B cell (primary cell): ENCODE measurements around the gene C17orf50. TPM values are rescaled to one million over a fixed set of nuclear protein-coding genes. Genes with fewer than 3 reads are reported as not detected.
A peak's percentile ranks its signal among the peaks of the same experiment; 100 is the strongest.
"Not testable (repeated sequence)": the region's sequence is repeated elsewhere in the genome, so short reads cannot be mapped to it uniquely, and the experiment has no call there.

Experiments used
- ATAC-seq: fragments of 200-7000 bp; cut with Tn5 transposase; one replicate; pipeline ENCODE4 v1.10.0; 2021; ENCODE audit warnings: low read depth, mild to moderate bottlenecking, moderate number of reproducible peaks, moderate library complexity
- CTCF ChIA-PET: fragments of 350-600 bp; sonication (Branson Sonifier 250); formaldehyde crosslinking; loops from one replicate; lab custom pipeline; 2021; ENCODE audit warnings: antibody characterized with exemption, inconsistent platforms; lab: Charles Lee
- POLR2A ChIA-PET: fragments of 350-600 bp; sonication (Branson Sonifier 250); formaldehyde crosslinking; loops from one replicate; lab custom pipeline; 2021; ENCODE audit warnings: antibody characterized with exemption; lab: Charles Lee
- DNase-seq: peaks from one replicate; pipeline ENCODE4 v3.0.0; 2013
- H2AFZ ChIP-seq: 2 replicates; pipeline ENCODE4 v1.6.1; 2012; ENCODE audit warnings: mild to moderate bottlenecking, low read depth, low read length; ENCODE audit not compliant: insufficient read depth, poor library complexity, severe bottlenecking
- H3K27ac ChIP-seq, 2 donors: 1 replicate in 1 of 2; 2 replicates in 1 of 2; pipeline ENCODE4 v1.5.1; 2012 to 2013; ENCODE audit warnings: low read length in 2 of 2, mild to moderate bottlenecking in 2 of 2, moderate library complexity in 1 of 2
- H3K27me3 ChIP-seq, 4 experiments: fragments of 200-600 bp in 1 of 4; sonication (generic) in 1 of 4; replicated peaks in 1 of 4; 1 replicate in 2 of 4; 2 replicates in 2 of 4; pipeline versions ENCODE4 v1.6.1 to v1.7.0; 2013 to 2016; ENCODE audit warnings: low read length in 3 of 4, mild to moderate bottlenecking in 2 of 4, mixed read lengths in 1 of 4, moderate library complexity in 1 of 4; ENCODE audit not compliant: insufficient read depth in 4 of 4, control insufficient read depth in 3 of 4; ENCODE audit errors: control extremely low read depth in 1 of 4
- H3K36me3 ChIP-seq, 2 experiments: replicated peaks in 1 of 2; 1 replicate in 1 of 2; 2 replicates in 1 of 2; pipeline versions ENCODE4 v1.6.1 to v1.7.1; 2013; ENCODE audit warnings: low read length in 1 of 2; ENCODE audit not compliant: insufficient read depth in 2 of 2, control insufficient read depth in 1 of 2; ENCODE audit errors: control extremely low read depth in 1 of 2, extremely low read depth in 1 of 2
- H3K4me1 ChIP-seq, 2 donors: fragments of 200-600 bp in 1 of 2; sonication (generic) in 1 of 2; 1 replicate in 1 of 2; 2 replicates in 1 of 2; pipeline versions ENCODE4 v1.5.1 to v1.6.1; 2013 to 2017; ENCODE audit warnings: low read length in 2 of 2; ENCODE audit not compliant: control insufficient read depth in 2 of 2, insufficient read depth in 2 of 2
- H3K4me2 ChIP-seq: replicated peaks from 2 replicates; pipeline ENCODE3; 2012; ENCODE audit warnings: mild to moderate bottlenecking, low read depth, low read length; ENCODE audit not compliant: poor library complexity, severe bottlenecking
- H3K4me3 ChIP-seq, 5 experiments: fragments of 200-600 bp in 1 of 5; sonication (generic) in 1 of 5; 1 replicate in 3 of 5; 2 replicates in 2 of 5; pipeline versions ENCODE4 v1.5.1 to v1.7.0; 2011 to 2016; ENCODE audit warnings: low read length in 4 of 5, mild to moderate bottlenecking in 4 of 5, low read depth in 2 of 5, control low read depth in 1 of 5, moderate library complexity in 1 of 5; ENCODE audit not compliant: insufficient read depth in 1 of 5; ENCODE audit errors: control extremely low read depth in 1 of 5, extremely low read depth in 1 of 5
- H3K79me2 ChIP-seq: fragments of 200-600 bp; sonication (generic); one replicate; pipeline ENCODE4 v1.6.0; 2016; ENCODE audit warnings: low read length; ENCODE audit not compliant: control insufficient read depth, insufficient read depth
- H3K9ac ChIP-seq: fragments of 200-600 bp; sonication (generic); 2 replicates; pipeline ENCODE4 v1.6.1; 2017; ENCODE audit warnings: mild to moderate bottlenecking, low read length, moderate library complexity
- H3K9me3 ChIP-seq, 3 donors: one replicate each; pipeline versions ENCODE4 v1.6.1 to v1.7.1; 2013; ENCODE audit warnings: low read length in 2 of 3; ENCODE audit not compliant: control insufficient read depth in 2 of 3, insufficient read depth in 1 of 3; ENCODE audit errors: control extremely low read depth in 1 of 3
- H4K20me1 ChIP-seq: 2 replicates; pipeline ENCODE4 v1.6.0; 2012; ENCODE audit warnings: mild to moderate bottlenecking, low read length; ENCODE audit not compliant: insufficient read depth, control insufficient read depth, poor library complexity, severe bottlenecking
- H3K27ac Mint-ChIP-seq: one replicate; pipeline ENCODE4 v1.8.0; 2021; ENCODE audit warnings: mixed read lengths
- H3K27me3 Mint-ChIP-seq: one replicate; pipeline ENCODE4 v1.8.0; 2021; ENCODE audit warnings: mixed read lengths
- H3K4me1 Mint-ChIP-seq: one replicate; pipeline ENCODE4 v1.8.0; 2021; ENCODE audit warnings: mixed read lengths
- H3K4me3 Mint-ChIP-seq: one replicate; pipeline ENCODE4 v1.8.0; 2021; ENCODE audit warnings: mixed read lengths
- H3K9me3 Mint-ChIP-seq: one replicate; pipeline ENCODE4 v1.8.0; 2022; ENCODE audit warnings: mixed read lengths; ENCODE audit not compliant: insufficient read depth
- CTCF ChIP-seq: fragments of 200-600 bp; IDR thresholded peaks from one replicate; pipeline ENCODE4 v1.8.0; 2022; ENCODE audit warnings: antibody characterized with exemption, mild to moderate bottlenecking
- EZH2 ChIP-seq: IDR thresholded peaks from 2 replicates; pipeline ENCODE4 v1.6.1; 2012; ENCODE audit warnings: borderline replicate concordance, low read depth, mild to moderate bottlenecking, moderate library complexity, low read length; ENCODE audit not compliant: insufficient read depth, poor library complexity, severe bottlenecking
- WGBS: methylation state at CpG from one replicate; pipeline ENCODE4 v1.1.5; 2013; ENCODE audit warnings: missing lambda C conversion rate; ENCODE audit not compliant: insufficient coverage; 5-methylcytosine and 5-hydroxymethylcytosine counted together
- intact Hi-C: fragments of 100-400 bp; cut with micrococcal nuclease; formaldehyde crosslinking; loops from one replicate; pipeline ENCODE4 v1.10.0; 2022
- polyA plus RNA-seq: library from polyadenylated mRNA; depleted of rRNA; stranded (reverse); fragments of >200 nt; gene quantifications from 2 replicates; pipeline ENCODE4 v1.2.3, GENCODE V29; 2012
- total RNA-seq, 2 donors: library from RNA; stranded (reverse); fragments of 120-200 nt in 1 of 2; gene quantifications; 1 replicate in 1 of 2; 2 replicates in 1 of 2; pipeline versions ENCODE4 v1.2.3 to v1.2.4, GENCODE V29; 2013 to 2022

Gene C17orf50
- total and polyA plus RNA-seq, 2 donors (not counting 1 experiment from before 2014, with no cell fraction given): not detected

- Histone ChIP-seq H3K9ac (no peak overlapping the region), H3K9me3 (peaks cover 0 to 6% (median 0%) of the 10 kb centered on the region in 3 donors), H2AFZ (no peak overlapping the region), H3K4me3 (no peak overlapping the region), H3K27ac (no peak overlapping the region), H4K20me1 (no peaks in the 10 kb centered on the region), H3K4me1 (peaks cover 3 to 10% of the 10 kb centered on the region in 2 donors), H3K79me2 (no peaks in the 10 kb centered on the region), H3K4me2 (peak overlapping the region; percentile 17), H3K27me3 (peaks cover 0 to 52% (median 23%) of the 10 kb centered on the region in 4 experiments), H3K36me3 (no peaks in the 10 kb centered on the region)
- peaks cover 6% of the 10 kb centered on the region for H3K4me1 Mint-ChIP-seq
- ChIA-PET CTCF (interaction anchor here (1.0 to 3.1 kb wide), 3 partner anchors 12 to 137 kb away, joined by 3 to 12 read pairs (median 11); no protein-coding TSS in a partner anchor), POLR2A (no interaction called here)
- DNase-seq (no peak), ATAC-seq (no peak)
- intact Hi-C loops: loop anchor here (5.0 kb wide), 1 partner anchor 1327 kb away; no protein-coding TSS in a partner anchor
- WGBS: 17% methylated on average over 33 of the region's 35 CpGs
- no peak for TF ChIP-seq EZH2
- no peak overlapping the region for H3K4me3 Mint-ChIP-seq
- peaks cover 50% of the 10 kb centered on the region for H3K27me3 Mint-ChIP-seq
- H3K9me3 Mint-ChIP-seq: no peaks in the 10 kb centered on the region
- no peak overlapping the region for H3K27ac Mint-ChIP-seq
Observed at GRCh38 chr17:35749560-35750412, 10.9 kb upstream of the C17orf50 start.

GRCh38 chr17:35750526-35751395 lies 9.9 kb upstream of the C17orf50 start:
- peaks cover 3 to 10% of the 10 kb centered on the region in 2 donors for H3K4me1 ChIP-seq
- no peak for ATAC-seq
- no peak for TF ChIP-seq CTCF
- TF ChIP-seq EZH2: no peak
- H3K36me3 ChIP-seq: no peaks in the 10 kb centered on the region
- H3K79me2 ChIP-seq: no peaks in the 10 kb centered on the region
- H3K4me2 ChIP-seq: no peak overlapping the region
- H3K4me3 ChIP-seq: no peak overlapping the region
- ChIA-PET CTCF (interaction anchor here (1.0 to 3.1 kb wide), 3 partner anchors 13 to 138 kb away, joined by 3 to 12 read pairs (median 11); no protein-coding TSS in a partner anchor), POLR2A (no interaction called here)
- intact Hi-C loops: no loop called here
- Mint-ChIP-seq H3K27ac (no peak overlapping the region), H3K27me3 (peaks cover 50% of the 10 kb centered on the region), H3K4me3 (no peak overlapping the region), H3K9me3 (no peaks in the 10 kb centered on the region), H3K4me1 (peaks cover 6% of the 10 kb centered on the region)
- H3K27me3 ChIP-seq: peaks cover 0 to 52% (median 23%) of the 10 kb centered on the region in 4 experiments
- H4K20me1 ChIP-seq: no peaks in the 10 kb centered on the region
- no peak overlapping the region for H3K27ac ChIP-seq
- no peak for DNase-seq
- no peak overlapping the region for H2AFZ ChIP-seq
- 97% methylated on average over 4 of the region's 10 CpGs for WGBS
- H3K9ac ChIP-seq: no peak overlapping the region
- H3K9me3 ChIP-seq: peaks cover 0 to 6% (median 0%) of the 10 kb centered on the region in 3 donors

- Histone ChIP-seq H3K27me3 (peaks cover 0 to 49% (median 23%) of the 10 kb centered on the region in 4 experiments), H3K4me1 (peaks cover 7 to 10% of the 10 kb centered on the region in 2 donors)
- CTCF ChIA-PET: interaction anchor here (3.1 kb wide), 1 partner anchor 12 kb away, joined by 12 read pairs; no protein-coding TSS in a partner anchor
- Mint-ChIP-seq H3K27me3 (peaks cover 50% of the 10 kb centered on the region), H3K4me1 (peaks cover 12% of the 10 kb centered on the region)
- H3K9me3 Mint-ChIP-seq, H3K4me3 ChIP-seq, DNase-seq, H4K20me1 ChIP-seq, H3K36me3 ChIP-seq, H2AFZ ChIP-seq, H3K9me3 ChIP-seq, H3K4me2 ChIP-seq, H3K4me3 Mint-ChIP-seq, H3K27ac Mint-ChIP-seq, POLR2A ChIA-PET, ATAC-seq, H3K79me2 ChIP-seq, H3K27ac ChIP-seq, H3K9ac ChIP-seq, intact Hi-C loops: not testable (repeated sequence)
- WGBS: 100% methylated on average over 3 of the region's 4 CpGs
Observed at GRCh38 chr17:35751541-35751940, 9.1 kb upstream of the C17orf50 start.
